HEK293 (cell line): ENCODE results near the gene LGSN.

Source experiments
- CTCF ChIA-PET: fragments of 350-600 bp; formaldehyde crosslinking; extraction: SDS; loops from one replicate; lab custom pipeline; 2021; ENCODE audit warnings: antibody characterized with exemption; lab: Yijun Ruan, JAX
- POLR2A ChIA-PET: fragments of 300-600 bp; formaldehyde crosslinking; extraction: SDS; loops from one replicate; lab custom pipeline; 2020; ENCODE audit warnings: antibody characterized with exemption, inconsistent platforms; lab: Yijun Ruan, JAX
- H3K27ac ChIP-seq: fragments of 200-500 bp; sonication (Bioruptor generic); 2 replicates; pipeline ENCODE4 v1.5.1; 2014; ENCODE audit warnings: low read depth, low read length, control low read depth, inconsistent platforms; ENCODE audit errors: extremely low read depth
- H3K36me3 ChIP-seq, 2 experiments: fragments of 200-500 bp in 1 of 2; sonication (Bioruptor generic) in 1 of 2; 1 replicate in 1 of 2; 2 replicates in 1 of 2; pipeline ENCODE4 v1.5.1; 2014 to 2017; ENCODE audit warnings: inconsistent platforms in 2 of 2, low read length in 2 of 2; ENCODE audit not compliant: control insufficient read depth in 2 of 2, insufficient read depth in 1 of 2
- H3K4me1 ChIP-seq: fragments of 200-500 bp; sonication (Bioruptor generic); 2 replicates; pipeline ENCODE4 v1.5.1; 2014; ENCODE audit warnings: mild to moderate bottlenecking, low read length, inconsistent platforms; ENCODE audit not compliant: control insufficient read depth, insufficient read depth
- H3K4me3 ChIP-seq: 2 replicates; pipeline ENCODE4 v1.5.1; 2011; ENCODE audit warnings: low read depth, mild to moderate bottlenecking, control low read depth, low read length, moderate library complexity
- H3K9me3 ChIP-seq: fragments of 200-500 bp; sonication (Bioruptor generic); 2 replicates; pipeline ENCODE4 v1.5.1; 2014; ENCODE audit warnings: low read depth, low read length, inconsistent platforms; ENCODE audit not compliant: control insufficient read depth, insufficient read depth
- KLF7 ChIP-seq: fragments of 450-650 bp; formaldehyde crosslinking; IDR thresholded peaks from 2 replicates; pipeline ENCODE4 v1.5.1; 2016; ENCODE audit warnings: missing biosample characterization, missing genetic modification characterization, borderline replicate concordance
- ZBTB20 ChIP-seq: fragments of 450-650 bp; formaldehyde crosslinking; IDR thresholded peaks from 2 replicates; pipeline ENCODE4 v1.5.1; 2016; ENCODE audit warnings: missing biosample characterization, missing genetic modification characterization
- ZFHX2 ChIP-seq: fragments of 450-650 bp; formaldehyde crosslinking; conservative IDR thresholded peaks from 2 replicates; pipeline ENCODE4 v1.5.1; 2016; ENCODE audit warnings: missing biosample characterization, missing genetic modification characterization
- ZNF473 ChIP-seq: fragments of 450-650 bp; formaldehyde crosslinking; IDR thresholded peaks from 2 replicates; pipeline ENCODE4 v1.5.1; 2017; ENCODE audit warnings: missing biosample characterization, missing genetic modification characterization
- ZNF549 ChIP-seq: fragments of 450-650 bp; IDR thresholded peaks from 2 replicates; pipeline ENCODE4 v1.5.1; 2018; ENCODE audit warnings: missing biosample characterization, missing genetic modification characterization, mild to moderate bottlenecking, inconsistent platforms, moderate library complexity
- ZNF654 ChIP-seq: fragments of 450-650 bp; formaldehyde crosslinking; IDR thresholded peaks from 2 replicates; pipeline ENCODE4 v1.5.1; 2016; ENCODE audit warnings: low read depth, missing biosample characterization, missing genetic modification characterization
- ZNF830 ChIP-seq: fragments of 450-650 bp; IDR thresholded peaks from 2 replicates; pipeline ENCODE4 v1.5.0; 2018; ENCODE audit warnings: missing biosample characterization, missing genetic modification characterization, low read depth, mild to moderate bottlenecking, moderate library complexity
- TF ChIP-seq, protein P1 (sequence below): fragments of 450-650 bp; formaldehyde crosslinking; IDR thresholded peaks from 2 replicates; pipeline ENCODE4 v1.5.1; 2016; ENCODE audit warnings: missing biosample characterization, missing genetic modification characterization
- TF ChIP-seq, protein P2 (sequence below): fragments of 450-650 bp; formaldehyde crosslinking; IDR thresholded peaks from 2 replicates; pipeline ENCODE4 v1.5.1; 2017; ENCODE audit warnings: missing biosample characterization, missing genetic modification characterization
- TF ChIP-seq, protein P3 (sequence below): fragments of 450-650 bp; formaldehyde crosslinking; IDR thresholded peaks from 2 replicates; pipeline ENCODE4 v1.5.1; 2016; ENCODE audit warnings: missing biosample characterization, missing genetic modification characterization
- TF ChIP-seq, protein P4 (sequence below): fragments of 450-650 bp; formaldehyde crosslinking; IDR thresholded peaks from 2 replicates; pipeline ENCODE4 v1.5.1; 2017; ENCODE audit warnings: missing biosample characterization, missing genetic modification characterization

Gene LGSN

DNA sequence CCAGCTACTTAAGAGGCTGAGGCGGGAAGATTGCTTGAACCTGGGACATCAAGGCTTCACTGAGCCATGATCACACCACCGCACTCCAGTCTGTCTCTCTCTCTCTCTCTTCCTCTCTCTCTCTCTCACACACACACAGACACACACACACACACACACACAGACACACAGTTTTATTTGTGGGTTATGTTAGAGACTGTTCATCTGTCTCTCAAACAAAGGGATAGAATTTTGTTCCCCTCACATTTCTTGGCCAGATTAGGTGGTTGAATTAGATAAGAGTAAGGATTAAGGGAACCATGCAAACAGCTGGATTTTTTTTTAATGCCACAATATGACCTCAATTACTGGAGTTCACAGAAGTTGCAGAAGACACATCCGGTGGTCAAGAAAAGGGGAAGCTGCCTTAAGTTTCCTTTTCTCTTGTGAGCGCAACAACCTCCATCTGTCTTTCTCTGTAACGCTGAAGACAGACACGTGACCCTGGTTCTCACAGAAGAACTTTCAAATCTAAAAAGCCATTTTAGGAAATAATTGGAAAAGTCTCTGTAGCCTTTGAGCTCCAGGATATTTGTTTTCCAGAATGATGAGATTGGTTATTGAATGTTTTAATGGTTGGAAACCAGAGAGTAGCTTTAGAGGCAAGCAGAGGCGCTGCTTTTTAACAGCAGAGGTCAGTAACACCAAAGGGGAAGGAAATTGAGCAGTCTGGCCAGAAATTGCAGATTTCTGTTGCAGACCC is 32.9 kb upstream of the LGSN start:
- H3K27ac ChIP-seq: no peak overlapping the region
- no peak overlapping the region for H3K4me3 ChIP-seq
- no peaks in the 10 kb centered on the region for H3K36me3 ChIP-seq
- no peaks in the 10 kb centered on the region for H3K9me3 ChIP-seq
- TF ChIP-seq, protein P1, sequence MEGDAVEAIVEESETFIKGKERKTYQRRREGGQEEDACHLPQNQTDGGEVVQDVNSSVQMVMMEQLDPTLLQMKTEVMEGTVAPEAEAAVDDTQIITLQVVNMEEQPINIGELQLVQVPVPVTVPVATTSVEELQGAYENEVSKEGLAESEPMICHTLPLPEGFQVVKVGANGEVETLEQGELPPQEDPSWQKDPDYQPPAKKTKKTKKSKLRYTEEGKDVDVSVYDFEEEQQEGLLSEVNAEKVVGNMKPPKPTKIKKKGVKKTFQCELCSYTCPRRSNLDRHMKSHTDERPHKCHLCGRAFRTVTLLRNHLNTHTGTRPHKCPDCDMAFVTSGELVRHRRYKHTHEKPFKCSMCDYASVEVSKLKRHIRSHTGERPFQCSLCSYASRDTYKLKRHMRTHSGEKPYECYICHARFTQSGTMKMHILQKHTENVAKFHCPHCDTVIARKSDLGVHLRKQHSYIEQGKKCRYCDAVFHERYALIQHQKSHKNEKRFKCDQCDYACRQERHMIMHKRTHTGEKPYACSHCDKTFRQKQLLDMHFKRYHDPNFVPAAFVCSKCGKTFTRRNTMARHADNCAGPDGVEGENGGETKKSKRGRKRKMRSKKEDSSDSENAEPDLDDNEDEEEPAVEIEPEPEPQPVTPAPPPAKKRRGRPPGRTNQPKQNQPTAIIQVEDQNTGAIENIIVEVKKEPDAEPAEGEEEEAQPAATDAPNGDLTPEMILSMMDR: peak; percentile 59
- TF ChIP-seq, protein P2, sequence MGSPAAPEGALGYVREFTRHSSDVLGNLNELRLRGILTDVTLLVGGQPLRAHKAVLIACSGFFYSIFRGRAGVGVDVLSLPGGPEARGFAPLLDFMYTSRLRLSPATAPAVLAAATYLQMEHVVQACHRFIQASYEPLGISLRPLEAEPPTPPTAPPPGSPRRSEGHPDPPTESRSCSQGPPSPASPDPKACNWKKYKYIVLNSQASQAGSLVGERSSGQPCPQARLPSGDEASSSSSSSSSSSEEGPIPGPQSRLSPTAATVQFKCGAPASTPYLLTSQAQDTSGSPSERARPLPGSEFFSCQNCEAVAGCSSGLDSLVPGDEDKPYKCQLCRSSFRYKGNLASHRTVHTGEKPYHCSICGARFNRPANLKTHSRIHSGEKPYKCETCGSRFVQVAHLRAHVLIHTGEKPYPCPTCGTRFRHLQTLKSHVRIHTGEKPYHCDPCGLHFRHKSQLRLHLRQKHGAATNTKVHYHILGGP (tag by site-specific recombination): no peak
- TF ChIP-seq, protein P3, sequence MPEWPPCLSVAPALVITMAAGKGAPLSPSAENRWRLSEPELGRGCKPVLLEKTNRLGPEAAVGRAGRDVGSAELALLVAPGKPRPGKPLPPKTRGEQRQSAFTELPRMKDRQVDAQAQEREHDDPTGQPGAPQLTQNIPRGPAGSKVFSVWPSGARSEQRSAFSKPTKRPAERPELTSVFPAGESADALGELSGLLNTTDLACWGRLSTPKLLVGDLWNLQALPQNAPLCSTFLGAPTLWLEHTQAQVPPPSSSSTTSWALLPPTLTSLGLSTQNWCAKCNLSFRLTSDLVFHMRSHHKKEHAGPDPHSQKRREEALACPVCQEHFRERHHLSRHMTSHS: no peak
- TF ChIP-seq, protein P4, sequence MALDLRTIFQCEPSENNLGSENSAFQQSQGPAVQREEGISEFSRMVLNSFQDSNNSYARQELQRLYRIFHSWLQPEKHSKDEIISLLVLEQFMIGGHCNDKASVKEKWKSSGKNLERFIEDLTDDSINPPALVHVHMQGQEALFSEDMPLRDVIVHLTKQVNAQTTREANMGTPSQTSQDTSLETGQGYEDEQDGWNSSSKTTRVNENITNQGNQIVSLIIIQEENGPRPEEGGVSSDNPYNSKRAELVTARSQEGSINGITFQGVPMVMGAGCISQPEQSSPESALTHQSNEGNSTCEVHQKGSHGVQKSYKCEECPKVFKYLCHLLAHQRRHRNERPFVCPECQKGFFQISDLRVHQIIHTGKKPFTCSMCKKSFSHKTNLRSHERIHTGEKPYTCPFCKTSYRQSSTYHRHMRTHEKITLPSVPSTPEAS (tag by site-specific recombination): peak; percentile 63
- TF ChIP-seq ZNF473 (tag by site-specific recombination) (no peak), KLF7 (tag by site-specific recombination) (no peak), ZNF654 (tag by site-specific recombination) (peak; percentile 91), ZBTB20 (tag by site-specific recombination) (no peak)
- ChIA-PET CTCF (interaction anchor here (0.6 to 6.8 kb wide), 56 partner anchors 9 to 1984 kb away, joined by 3 to 87 read pairs (median 4); no protein-coding TSS in a partner anchor), POLR2A (interaction anchor here (1.2 kb wide), 2 partner anchors 221 to 412 kb away, joined by 3 read pairs; no protein-coding TSS in a partner anchor)
- no peaks in the 10 kb centered on the region; the same call in 1 of the 2 replicates for H3K4me1 ChIP-seq

DNA sequence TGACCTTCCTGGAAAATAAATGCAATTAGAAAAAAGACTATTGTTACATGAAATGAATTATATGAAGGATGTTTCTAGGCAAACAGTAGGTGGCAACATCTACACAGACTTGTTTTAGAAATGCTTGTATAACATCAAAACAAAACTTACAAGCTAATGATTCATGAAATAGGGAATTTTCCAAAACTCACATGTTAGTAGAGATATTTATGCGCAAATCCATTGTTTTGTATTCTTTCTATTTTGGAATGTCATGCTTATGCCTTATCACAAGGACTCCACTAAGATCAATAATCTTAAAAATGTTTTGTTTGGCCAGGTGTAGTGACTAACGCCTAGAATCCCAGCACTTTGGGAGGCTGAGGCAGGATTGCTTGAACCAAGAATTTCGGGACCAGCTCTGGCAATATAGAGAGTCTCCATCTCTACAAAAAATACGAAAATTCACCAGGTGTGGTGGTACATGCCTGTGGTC is 32.3 kb upstream of the LGSN start:
- Histone ChIP-seq H3K4me1 (no peaks in the 10 kb centered on the region; the same call in 1 of the 2 replicates), H3K9me3 (no peaks in the 10 kb centered on the region), H3K4me3 (no peak overlapping the region), H3K27ac (no peak overlapping the region), H3K36me3 (no peaks in the 10 kb centered on the region)
- ChIA-PET CTCF (interaction anchor here (0.6 to 6.8 kb wide), 38 partner anchors 10 to 1894 kb away, joined by 3 to 87 read pairs (median 4); no protein-coding TSS in a partner anchor), POLR2A (interaction anchor here (1.2 kb wide), 2 partner anchors 222 to 412 kb away, joined by 3 read pairs; no protein-coding TSS in a partner anchor)
- peak; percentile 63 for TF ChIP-seq ZNF654 (tag by site-specific recombination)
- no peak for TF ChIP-seq ZNF549

DNA sequence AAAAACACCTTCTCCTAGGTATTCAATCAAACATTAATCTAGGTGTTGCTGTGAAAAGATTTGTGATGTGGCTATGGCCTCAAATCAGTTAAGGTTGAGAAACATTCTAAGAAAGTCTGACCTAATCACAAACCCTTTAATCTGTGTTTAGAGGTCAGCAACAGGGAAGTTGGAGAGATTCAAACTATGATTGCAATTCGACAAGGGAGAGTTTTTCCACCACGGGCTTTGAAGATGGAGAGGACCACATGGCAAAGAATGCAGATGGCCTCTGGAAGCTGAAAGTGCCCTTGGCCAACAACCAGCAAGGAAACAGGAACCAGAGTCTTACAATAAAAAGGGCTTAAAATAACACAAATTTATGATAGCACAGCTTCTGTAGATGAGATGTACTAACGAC is 29.6 kb upstream of the LGSN start:
- Histone ChIP-seq H3K27ac (no peak overlapping the region), H3K4me1 (no peaks in the 10 kb centered on the region; the same call in 1 of the 2 replicates), H3K36me3 (no peaks in the 10 kb centered on the region), H3K4me3 (no peak overlapping the region), H3K9me3 (no peaks in the 10 kb centered on the region)
- ChIA-PET POLR2A (no interaction called here), CTCF (interaction anchor here (0.6 to 6.8 kb wide), 8 partner anchors 224 to 573 kb away, joined by 3 to 87 read pairs (median 4); no protein-coding TSS in a partner anchor)
- no peak for TF ChIP-seq ZNF830
- no peak for TF ChIP-seq ZFHX2 (tag by site-specific recombination)
